ENCODE data around the gene TCOF1. TPM values are rescaled to one million over a fixed set of nuclear protein-coding genes. Genes with fewer than 3 reads are reported as not detected.
"Not testable (repeated sequence)": the region's sequence is repeated elsewhere in the genome, so short reads cannot be mapped to it uniquely, and the experiment has no call there.

The TCOF1 gene
- total RNA-seq, 2 experiments from 2014 or later: 69.6 to 72.2 TPM

GRCh38 chr5:150408231-150408943 lies 50.9 kb downstream of the TCOF1 start:
- ChIA-PET POLR2A (no interaction called here), CTCF (no interaction called here)
- H3K9me3 Mint-ChIP-seq: no peaks in the 10 kb centered on the region
- no peak for DNase-seq
- peak overlapping the region; percentile 31 for H3K27ac Mint-ChIP-seq
- H3K36me3 Mint-ChIP-seq (ENCODE audit: low read depth): peaks cover 32% of the 10 kb centered on the region
- peaks cover 40% of the 10 kb centered on the region for H3K4me1 Mint-ChIP-seq
- H3K27me3 Mint-ChIP-seq: no peaks in the 10 kb centered on the region
- H3K4me3 Mint-ChIP-seq: no peak overlapping the region

- Mint-ChIP-seq H3K9me3 (no peaks in the 10 kb centered on the region), H3K36me3 (ENCODE audit: low read depth) (peaks cover 27% of the 10 kb centered on the region), H3K4me3 (peak overlapping the region; percentile 95), H3K27me3 (no peaks in the 10 kb centered on the region), H3K27ac (peak overlapping the region; percentile 99), H3K4me1 (peaks cover 47% of the 10 kb centered on the region)
- POLR2A ChIA-PET: interaction anchor here (1.6 kb wide), 1 partner anchor 26 kb away, joined by 8 read pairs; no protein-coding TSS in a partner anchor
- CTCF ChIA-PET: interaction anchor here (0.6 to 6.4 kb wide), 6 partner anchors 10 to 925 kb away, joined by 3 to 37 read pairs (median 8); partner anchors contain the start of gene RPS14
- peak; percentile 63 for DNase-seq
Measured at GRCh38 chr5:150409638-150410523, 52.4 kb downstream of the TCOF1 start.

DNA sequence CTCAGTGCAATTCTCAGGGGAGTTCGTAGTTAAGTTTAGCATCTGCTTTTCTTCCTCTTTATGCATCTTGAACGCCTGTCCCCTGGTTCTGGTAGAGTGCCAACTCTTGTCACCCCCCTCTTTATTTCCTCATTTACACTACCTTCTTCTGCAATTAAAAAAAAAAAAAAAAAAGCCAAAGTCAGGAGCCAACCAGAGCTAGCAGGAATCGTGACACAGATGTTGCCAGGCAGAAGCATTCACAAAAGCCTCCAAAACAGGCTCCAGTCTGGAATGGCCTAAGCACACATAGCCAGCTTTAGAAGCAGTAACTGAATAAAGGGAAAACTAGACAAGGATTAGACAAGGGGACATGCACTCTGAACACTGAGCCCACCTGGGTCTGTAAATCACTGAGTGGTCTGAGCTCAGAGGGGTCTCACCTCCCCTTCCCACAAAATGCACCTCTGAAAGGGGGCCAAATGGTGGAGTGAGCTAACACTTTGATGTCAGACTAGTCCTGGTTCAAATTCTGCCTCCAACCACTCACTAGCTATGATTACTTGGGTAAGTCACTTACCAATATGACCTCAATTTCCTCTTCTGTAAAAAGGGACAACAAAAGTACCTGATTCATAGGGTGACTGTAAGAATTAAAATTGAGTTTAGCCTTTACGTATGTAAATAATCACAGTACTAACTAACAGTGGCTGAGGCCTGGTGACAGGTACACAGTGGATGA lies 53.2 kb downstream of the TCOF1 start:
- Mint-ChIP-seq H3K27ac (peak overlapping the region; percentile 99), H3K27me3 (no peaks in the 10 kb centered on the region), H3K4me3 (peak overlapping the region; percentile 95), H3K36me3 (ENCODE audit: low read depth) (peaks cover 27% of the 10 kb centered on the region), H3K9me3 (no peaks in the 10 kb centered on the region), H3K4me1 (peaks cover 49% of the 10 kb centered on the region)
- DNase-seq: peak; percentile 69
- CTCF ChIA-PET: interaction anchor here (0.6 to 6.4 kb wide), 9 partner anchors 11 to 926 kb away, joined by 3 to 37 read pairs (median 5); partner anchors contain the start of gene RPS14
- POLR2A ChIA-PET: interaction anchor here (0.6 to 1.6 kb wide), 5 partner anchors 9 to 861 kb away, joined by 3 to 8 read pairs (median 5); partner anchors contain the start of gene TCOF1

GRCh38 chr5:150411245-150411979 lies 53.9 kb downstream of the TCOF1 start:
- H3K27ac Mint-ChIP-seq: peak overlapping the region; percentile 99
- peak; percentile 83 for DNase-seq
- H3K4me3 Mint-ChIP-seq: peak overlapping the region; percentile 95
- H3K27me3 Mint-ChIP-seq: no peaks in the 10 kb centered on the region
- CTCF ChIA-PET: interaction anchor here (0.9 to 6.4 kb wide), 6 partner anchors 12 to 152 kb away, joined by 3 to 37 read pairs (median 8); partner anchors contain the start of gene RPS14
- H3K4me1 Mint-ChIP-seq: peaks cover 49% of the 10 kb centered on the region
- H3K36me3 Mint-ChIP-seq (ENCODE audit: low read depth): peaks cover 23% of the 10 kb centered on the region
- H3K9me3 Mint-ChIP-seq: no peaks in the 10 kb centered on the region
- POLR2A ChIA-PET: interaction anchor here (0.6 to 1.6 kb wide), 4 partner anchors 10 to 54 kb away, joined by 3 to 8 read pairs (median 4); partner anchors contain the start of gene TCOF1

GRCh38 chr5:150412319-150413175 lies 55.0 kb downstream of the TCOF1 start, which contains the start of gene CD74:
Gene CD74, minus strand, starts transcription at chr5:150412910. Its CDS starts 161 bp downstream, at chr5:150412749.
- DNase-seq: peak; percentile 96
- CTCF ChIA-PET: interaction anchor here (0.5 to 6.4 kb wide), 9 partner anchors 13 to 668 kb away, joined by 3 to 37 read pairs (median 3); partner anchors contain the start of gene RPS14
- POLR2A ChIA-PET: interaction anchor here (0.6 kb wide), 2 partner anchors 24 to 55 kb away, joined by 3 read pairs; no protein-coding TSS in a partner anchor
- Mint-ChIP-seq H3K4me3 (peak within 1 kb of the TSS; percentile 95), H3K27ac (peak within 1 kb of the TSS; percentile 99), H3K36me3 (ENCODE audit: low read depth) (peaks cover 23% of the 10 kb centered on the region), H3K9me3 (no peaks in the 10 kb centered on the region), H3K27me3 (no peaks in the 10 kb centered on the region), H3K4me1 (peaks cover 49% of the 10 kb centered on the region)

DNA sequence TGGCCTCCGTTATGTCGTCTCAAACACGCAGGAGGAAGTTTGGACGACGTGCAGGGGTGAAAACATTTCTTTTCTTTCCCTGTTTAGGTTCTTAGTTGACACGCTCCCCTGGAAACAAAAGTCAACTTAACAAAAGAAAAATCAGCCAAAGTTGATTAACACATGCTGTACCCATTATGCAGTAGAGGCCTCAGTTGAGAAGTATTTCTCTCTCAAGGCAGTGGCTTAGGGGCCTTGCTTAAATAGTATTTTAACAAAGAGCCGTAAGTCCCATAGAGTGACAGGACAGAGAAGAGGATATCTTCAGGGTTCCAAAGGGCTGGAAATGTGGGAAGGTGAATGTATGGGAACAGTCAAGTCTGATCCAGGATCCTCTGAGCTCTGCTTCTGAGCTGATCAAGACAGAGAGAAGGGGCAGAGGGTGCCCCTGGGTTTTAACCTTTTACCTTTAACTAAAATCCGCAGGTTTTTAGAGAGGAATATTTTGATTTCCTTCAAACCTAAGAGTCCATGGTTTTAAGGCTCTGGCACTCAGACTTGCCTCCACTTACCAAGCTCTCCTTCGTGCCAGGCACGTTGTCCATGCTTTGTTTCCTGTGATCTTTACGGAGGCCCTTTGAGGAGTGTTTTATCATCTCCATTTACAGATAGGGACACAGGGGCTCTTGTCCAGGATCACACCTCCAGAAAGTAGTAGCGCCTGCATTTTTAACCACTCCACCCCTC lies 55.8 kb downstream of the TCOF1 start:
- Mint-ChIP-seq H3K27me3 (no peaks in the 10 kb centered on the region), H3K4me3 (peak overlapping the region; percentile 95), H3K4me1 (peaks cover 45% of the 10 kb centered on the region), H3K36me3 (ENCODE audit: low read depth) (peaks cover 18% of the 10 kb centered on the region), H3K9me3 (no peaks in the 10 kb centered on the region), H3K27ac (peak overlapping the region; percentile 99)
- CTCF ChIA-PET: interaction anchor here (0.6 to 6.4 kb wide), 9 partner anchors 14 to 669 kb away, joined by 3 to 37 read pairs (median 3); partner anchors contain the start of gene RPS14
- DNase-seq: no peak
- POLR2A ChIA-PET: interaction anchor here (0.6 kb wide), 2 partner anchors 23 to 55 kb away, joined by 3 read pairs; no protein-coding TSS in a partner anchor

DNA sequence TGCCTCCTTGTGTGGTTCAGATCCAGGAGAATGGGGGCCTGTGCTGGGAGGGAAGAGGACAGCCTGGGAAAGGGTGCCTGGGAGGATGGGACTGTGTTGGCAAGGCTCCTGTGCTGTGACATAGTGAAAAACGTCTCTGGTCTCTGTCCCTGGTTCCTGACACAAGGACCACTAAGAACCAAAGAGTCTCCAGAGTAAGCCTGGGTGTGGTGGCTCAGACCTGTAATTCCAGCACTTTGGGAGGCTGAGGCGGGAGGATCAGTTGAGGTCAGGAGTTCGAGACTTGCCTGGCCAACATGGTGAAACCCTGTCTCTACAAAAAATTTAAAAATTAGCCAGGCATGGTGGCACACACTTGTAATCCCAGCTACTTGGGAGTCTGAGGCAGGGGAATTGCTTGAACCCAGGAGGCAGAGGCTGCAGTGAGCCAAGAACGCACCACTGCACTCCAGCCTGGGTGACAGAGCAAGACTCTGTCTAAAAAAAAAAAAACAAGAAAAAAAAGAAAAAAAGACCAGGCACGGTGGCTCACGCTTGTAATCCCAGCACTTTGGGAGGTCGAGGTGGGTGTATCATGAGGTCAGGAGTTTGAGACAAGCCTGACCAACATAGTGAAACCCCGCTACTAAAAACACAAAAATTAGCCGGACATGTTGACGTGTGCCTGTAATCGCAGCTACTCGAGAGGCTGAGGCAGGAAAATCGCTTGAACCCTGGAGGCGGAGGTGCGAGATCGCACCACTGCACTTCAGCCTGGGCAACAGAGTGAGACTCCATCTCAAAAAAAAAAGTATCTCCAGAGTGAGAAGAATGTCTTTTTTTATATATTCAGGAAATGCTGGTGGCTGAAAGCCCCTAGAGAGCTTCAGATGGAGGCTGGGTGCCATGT lies 56.6 kb downstream of the TCOF1 start:
- H3K9me3 Mint-ChIP-seq, DNase-seq, POLR2A ChIA-PET, H3K27me3 Mint-ChIP-seq, H3K4me3 Mint-ChIP-seq: not testable (repeated sequence)
- CTCF ChIA-PET: interaction anchor here (0.7 to 6.4 kb wide), 4 partner anchors 14 to 36 kb away, joined by 3 to 37 read pairs (median 20); partner anchors contain the start of gene RPS14
- H3K27ac Mint-ChIP-seq: peak overlapping the region; percentile 99
- peaks cover 14% of the 10 kb centered on the region for H3K36me3 Mint-ChIP-seq (ENCODE audit: low read depth)
- H3K4me1 Mint-ChIP-seq: peaks cover 40% of the 10 kb centered on the region

GRCh38 chr5:150419630-150420270 lies 62.3 kb downstream of the TCOF1 start:
- CTCF ChIA-PET: no interaction called here
- no peak for DNase-seq
- no peaks in the 10 kb centered on the region for H3K9me3 Mint-ChIP-seq
- H3K36me3 Mint-ChIP-seq (ENCODE audit: low read depth): no peaks in the 10 kb centered on the region
- POLR2A ChIA-PET: no interaction called here
- peaks cover 5% of the 10 kb centered on the region for H3K4me1 Mint-ChIP-seq
- peaks cover 4% of the 10 kb centered on the region for H3K27me3 Mint-ChIP-seq
- no peak overlapping the region for H3K4me3 Mint-ChIP-seq
- no peak overlapping the region for H3K27ac Mint-ChIP-seq

GRCh38 chr5:150422075-150422474 lies 64.6 kb downstream of the TCOF1 start:
- Mint-ChIP-seq H3K36me3 (ENCODE audit: low read depth) (no peaks in the 10 kb centered on the region), H3K4me1 (peaks cover 3% of the 10 kb centered on the region), H3K9me3 (no peaks in the 10 kb centered on the region), H3K4me3 (no peak overlapping the region), H3K27me3 (peaks cover 4% of the 10 kb centered on the region), H3K27ac (peak overlapping the region; percentile 57)
- CTCF ChIA-PET: no interaction called here
- no peak for DNase-seq
- POLR2A ChIA-PET: interaction anchor here (0.7 kb wide), 1 partner anchor 11 kb away, joined by 6 read pairs; no protein-coding TSS in a partner anchor
